Colonic mucosa (tissue), 4 donors: ENCODE measurements around the gene TACSTD2. TPM values are rescaled to one million over a fixed set of nuclear protein-coding genes. Genes with fewer than 3 reads are reported as not detected.

Experiments used
- DNase-seq: peaks from one replicate; pipeline ENCODE4 v3.0.0-alpha.2; 2020
- H3K27ac ChIP-seq: fragments of 200-600 bp; one replicate; pipeline ENCODE4 v1.8.0; 2021
- H3K27me3 ChIP-seq: fragments of 200-600 bp; one replicate; pipeline ENCODE4 v1.8.0; 2021
- H3K36me3 ChIP-seq: fragments of 200-600 bp; one replicate; pipeline ENCODE4 v1.8.0; 2021
- H3K4me1 ChIP-seq: fragments of 200-600 bp; one replicate; pipeline ENCODE4 v1.8.0; 2021; ENCODE audit warnings: mild to moderate bottlenecking
- H3K4me3 ChIP-seq: fragments of 200-600 bp; one replicate; pipeline ENCODE4 v1.8.0; 2021
- H3K9ac ChIP-seq, 2 donors: one replicate each; pipeline ENCODE4 v1.7.0; 2013; ENCODE audit warnings: control low read depth in 2 of 2, low read depth in 2 of 2, low read length in 2 of 2
- H3K9me3 ChIP-seq: fragments of 200-600 bp; one replicate; pipeline ENCODE4 v1.8.0; 2021
- CTCF ChIP-seq: fragments of 200-600 bp; IDR thresholded peaks from one replicate; pipeline ENCODE4 v1.8.0; 2022; ENCODE audit warnings: antibody characterized with exemption, mild to moderate bottlenecking
- intact Hi-C: fragments of 100-400 bp; cut with DNase I; formaldehyde crosslinking; loops from one replicate; pipeline ENCODE4 v1.14.1; 2022
- total RNA-seq, 2 donors: library from RNA; stranded (reverse); fragmentation: NEBNext Ultra II Directional in 1 of 2; extraction: Animal tissue kit (Norgen Biotek cat#: 25700) in 1 of 2; gene quantifications; one replicate each; pipeline ENCODE4 v1.2.1, GENCODE V29; 2021
- donor health status: healthy.
- donor health status: DM: no; HTN: no; CAD: no.
- donor health status: DM: no; HTN: no; CAD: no.

The TACSTD2 gene
- total RNA-seq, 2 donors from 2014 or later: 0.52 to 1.2 TPM

- H3K9me3 ChIP-seq: no peaks in the 10 kb centered on the region
- H3K4me1 ChIP-seq: peaks cover 12% of the 10 kb centered on the region
- DNase-seq: peak; percentile 20
- no peak overlapping the region for H3K27ac ChIP-seq
- no peak for TF ChIP-seq CTCF
- intact Hi-C loops: no loop called here
- no peaks in the 10 kb centered on the region for H3K36me3 ChIP-seq
- peak overlapping the region; percentile 39 for H3K4me3 ChIP-seq
- H3K27me3 ChIP-seq: peaks cover 24% of the 10 kb centered on the region
- no peak overlapping the region for H3K9ac ChIP-seq
These were observed 726 bp downstream of the TACSTD2 start for GRCh38 chr1:58576325-58576726.

GRCh38 chr1:58575551-58576324, 1.3 kb downstream of the TACSTD2 start:
- H3K4me3 ChIP-seq: peak overlapping the region; percentile 39
- H3K4me1 ChIP-seq: peaks cover 12% of the 10 kb centered on the region
- H3K27me3 ChIP-seq: peaks cover 24% of the 10 kb centered on the region
- H3K9ac ChIP-seq: peak overlapping the region in 1 of 2 donors; percentile 24
- no peak for DNase-seq
- TF ChIP-seq CTCF: no peak
- no peaks in the 10 kb centered on the region for H3K36me3 ChIP-seq
- intact Hi-C loops: no loop called here
- H3K9me3 ChIP-seq: no peaks in the 10 kb centered on the region
- no peak overlapping the region for H3K27ac ChIP-seq

- DNase-seq: no peak
- no peak overlapping the region for H3K9ac ChIP-seq
- no peaks in the 10 kb centered on the region for H3K9me3 ChIP-seq
- H3K27ac ChIP-seq: no peak overlapping the region
- H3K27me3 ChIP-seq: peaks cover 24% of the 10 kb centered on the region
- no peak overlapping the region for H3K4me3 ChIP-seq
- no peaks in the 10 kb centered on the region for H3K36me3 ChIP-seq
- H3K4me1 ChIP-seq: peaks cover 12% of the 10 kb centered on the region
- TF ChIP-seq CTCF: no peak
- intact Hi-C loops: no loop called here
These were observed 2.2 kb downstream of the TACSTD2 start for GRCh38 chr1:58574816-58575215.

GRCh38 chr1:58573705-58574591, 3.1 kb downstream of the TACSTD2 start:
- Histone ChIP-seq H3K36me3 (no peaks in the 10 kb centered on the region), H3K27ac (no peak overlapping the region), H3K9ac (no peak overlapping the region), H3K9me3 (no peaks in the 10 kb centered on the region), H3K4me1 (peaks cover 12% of the 10 kb centered on the region), H3K4me3 (no peak overlapping the region), H3K27me3 (peaks cover 24% of the 10 kb centered on the region)
- no peak for TF ChIP-seq CTCF
- no peak for DNase-seq
- intact Hi-C loops: no loop called here

GRCh38 chr1:58573138-58573537, 3.9 kb downstream of the TACSTD2 start:
- Histone ChIP-seq H3K4me3 (no peak overlapping the region), H3K27me3 (peaks cover 24% of the 10 kb centered on the region), H3K9me3 (no peaks in the 10 kb centered on the region), H3K27ac (no peak overlapping the region), H3K4me1 (peaks cover 12% of the 10 kb centered on the region), H3K36me3 (no peaks in the 10 kb centered on the region), H3K9ac (no peak overlapping the region)
- no peak for DNase-seq
- intact Hi-C loops: no loop called here
- no peak for TF ChIP-seq CTCF
